Measurements from ENCODE around the gene EVA1C.

- no peak for TF ChIP-seq CTCF (IDR thresholded peaks at IDR 0.05)
- TF ChIP-seq EZH2 (IDR thresholded peaks at IDR 0.05; ENCODE audit: borderline replicate concordance, insufficient read depth, low read depth, low read length, poor library complexity, severe bottlenecking) = no peak
Observed at GRCh38 chr21:32381571-32381970, 30.9 kb upstream of the EVA1C start.
